Liver (tissue), 3 donors: ENCODE results near the gene CLASP2.

Experiments
- FOXA2 ChIP-seq: IDR thresholded peaks from 2 replicates; pipeline ENCODE4 v1.6.1; 2016; ENCODE audit warnings: antibody characterized with exemption
- GABPA ChIP-seq, 2 donors: IDR thresholded peaks in 1 of 2; conservative IDR thresholded peaks in 1 of 2; 2 replicates each; pipeline ENCODE4 v1.6.1; 2016; ENCODE audit warnings: antibody characterized with exemption in 2 of 2, mild to moderate bottlenecking in 1 of 2, moderate library complexity in 1 of 2
- HNF4A ChIP-seq, 2 donors: conservative IDR thresholded peaks; 2 replicates each; pipeline ENCODE4 v1.6.1; 2016; ENCODE audit warnings: antibody characterized with exemption in 2 of 2, mild to moderate bottlenecking in 2 of 2
- NR2F2 ChIP-seq: IDR thresholded peaks from 2 replicates; pipeline ENCODE4 v1.6.1; 2016; ENCODE audit warnings: antibody characterized with exemption
- RXRA ChIP-seq, 2 donors: IDR thresholded peaks; 2 replicates each; pipeline ENCODE4 v1.6.1; 2017 to 2018; ENCODE audit warnings: antibody characterized with exemption in 2 of 2, mild to moderate bottlenecking in 1 of 2
- SP1 ChIP-seq: IDR thresholded peaks from 2 replicates; pipeline ENCODE4 v1.6.1; 2018; ENCODE audit warnings: antibody characterized with exemption, mild to moderate bottlenecking
- TAF1 ChIP-seq: conservative IDR thresholded peaks from 2 replicates; pipeline ENCODE4 v1.6.1; 2016; ENCODE audit warnings: antibody characterized with exemption, mild to moderate bottlenecking
- YY1 ChIP-seq: IDR thresholded peaks from 2 replicates; pipeline ENCODE4 v1.6.1; 2016; ENCODE audit warnings: antibody characterized with exemption, mild to moderate bottlenecking
- TF ChIP-seq, protein P1 (sequence below): IDR thresholded peaks from 2 replicates; pipeline ENCODE4 v1.6.1; 2016; ENCODE audit warnings: antibody characterized with exemption
- TF ChIP-seq, protein P2 (sequence below): fragments of 150-350 bp; IDR thresholded peaks from 2 replicates; pipeline ENCODE4 v1.5.1; 2017; ENCODE audit warnings: improper control_type of control experiment, low read depth, low read length; ENCODE audit not compliant: missing input control
- TF ChIP-seq, protein P3 (sequence below): IDR thresholded peaks from 2 replicates; pipeline ENCODE4 v1.6.1; 2016; ENCODE audit warnings: antibody characterized with exemption
- donor health status: healthy.
- donor health status: healthy.

DNA sequence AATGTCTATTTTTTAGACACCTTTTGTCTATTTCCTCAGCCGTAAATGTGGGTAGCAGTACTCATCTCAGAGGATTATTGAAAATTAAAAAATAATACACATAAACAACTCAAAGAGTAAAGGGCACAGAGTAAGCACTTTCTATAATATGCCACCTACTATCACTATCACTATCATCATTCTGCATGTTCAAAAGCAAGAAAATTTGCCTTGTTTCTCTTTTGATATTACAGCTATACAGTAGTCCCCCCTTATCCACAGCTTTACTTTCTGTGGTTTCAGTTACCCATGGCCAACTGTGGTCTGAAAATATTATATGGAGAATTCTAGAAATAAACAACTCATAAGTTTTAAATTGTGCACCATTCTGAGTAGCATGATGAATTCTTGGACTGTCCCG, 27.7 kb downstream of the CLASP2 start:
- TF ChIP-seq SP1, result no peak
- TF ChIP-seq HNF4A (conservative IDR thresholded peaks at IDR 0.05), result no peak
- TF ChIP-seq YY1, result no peak
- TF ChIP-seq, protein P1, sequence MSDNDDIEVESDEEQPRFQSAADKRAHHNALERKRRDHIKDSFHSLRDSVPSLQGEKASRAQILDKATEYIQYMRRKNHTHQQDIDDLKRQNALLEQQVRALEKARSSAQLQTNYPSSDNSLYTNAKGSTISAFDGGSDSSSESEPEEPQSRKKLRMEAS, result no peak
- TF ChIP-seq, protein P2, sequence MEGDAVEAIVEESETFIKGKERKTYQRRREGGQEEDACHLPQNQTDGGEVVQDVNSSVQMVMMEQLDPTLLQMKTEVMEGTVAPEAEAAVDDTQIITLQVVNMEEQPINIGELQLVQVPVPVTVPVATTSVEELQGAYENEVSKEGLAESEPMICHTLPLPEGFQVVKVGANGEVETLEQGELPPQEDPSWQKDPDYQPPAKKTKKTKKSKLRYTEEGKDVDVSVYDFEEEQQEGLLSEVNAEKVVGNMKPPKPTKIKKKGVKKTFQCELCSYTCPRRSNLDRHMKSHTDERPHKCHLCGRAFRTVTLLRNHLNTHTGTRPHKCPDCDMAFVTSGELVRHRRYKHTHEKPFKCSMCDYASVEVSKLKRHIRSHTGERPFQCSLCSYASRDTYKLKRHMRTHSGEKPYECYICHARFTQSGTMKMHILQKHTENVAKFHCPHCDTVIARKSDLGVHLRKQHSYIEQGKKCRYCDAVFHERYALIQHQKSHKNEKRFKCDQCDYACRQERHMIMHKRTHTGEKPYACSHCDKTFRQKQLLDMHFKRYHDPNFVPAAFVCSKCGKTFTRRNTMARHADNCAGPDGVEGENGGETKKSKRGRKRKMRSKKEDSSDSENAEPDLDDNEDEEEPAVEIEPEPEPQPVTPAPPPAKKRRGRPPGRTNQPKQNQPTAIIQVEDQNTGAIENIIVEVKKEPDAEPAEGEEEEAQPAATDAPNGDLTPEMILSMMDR, result no peak
- TF ChIP-seq, protein P3, sequence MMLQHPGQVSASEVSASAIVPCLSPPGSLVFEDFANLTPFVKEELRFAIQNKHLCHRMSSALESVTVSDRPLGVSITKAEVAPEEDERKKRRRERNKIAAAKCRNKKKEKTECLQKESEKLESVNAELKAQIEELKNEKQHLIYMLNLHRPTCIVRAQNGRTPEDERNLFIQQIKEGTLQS, result no peak
- TF ChIP-seq TAF1, result no peak
- TF ChIP-seq GABPA (IDR thresholded peaks at IDR 0.05 in 1 of 2, conservative IDR thresholded peaks at IDR 0.05 in 1 of 2), result no peak
- TF ChIP-seq FOXA2, result no peak
- no peak for TF ChIP-seq NR2F2
- TF ChIP-seq RXRA (IDR thresholded peaks at IDR 0.05), result no peak
